Neural progenitor cell (in vitro differentiated cells): ENCODE measurements around the gene CHKA. TPM values are rescaled to one million over a fixed set of nuclear protein-coding genes. Genes with fewer than 3 reads are reported as not detected.
A peak's percentile ranks its signal among the peaks of the same experiment; 100 is the strongest.

Source experiments
- DNase-seq: peaks from one replicate; pipeline ENCODE4 v3.0.0-alpha.2; 2016; ENCODE audit warnings: low spot score
- H2AFZ ChIP-seq: fragments of 200-600 bp; sonication (generic); replicated peaks from 2 replicates; pipeline ENCODE4 v1.6.1; 2016; ENCODE audit warnings: antibody characterized with exemption
- H3F3A ChIP-seq: fragments of 200-600 bp; sonication (generic); 2 replicates; pipeline ENCODE4 v1.6.1; 2016; ENCODE audit warnings: antibody characterized with exemption, low read depth
- H3K27ac ChIP-seq: fragments of 200-600 bp; sonication (generic); 2 replicates; pipeline ENCODE4 v1.5.1; 2016; ENCODE audit warnings: mild to moderate bottlenecking
- H3K27me3 ChIP-seq: fragments of 200-600 bp; sonication (generic); 2 replicates; pipeline ENCODE4 v1.6.1; 2016; ENCODE audit warnings: mild to moderate bottlenecking, moderate library complexity
- H3K36me3 ChIP-seq: fragments of 200-600 bp; sonication (generic); 2 replicates; pipeline ENCODE4 v1.5.1; 2016
- H3K4me1 ChIP-seq: fragments of 200-600 bp; sonication (generic); 2 replicates; pipeline ENCODE4 v1.6.1; 2016; ENCODE audit warnings: mixed run types
- H3K4me2 ChIP-seq: fragments of 200-600 bp; sonication (generic); 2 replicates; pipeline ENCODE4 v1.6.1; 2016
- H3K4me3 ChIP-seq: fragments of 200-600 bp; sonication (generic); 2 replicates; pipeline ENCODE4 v1.5.1; 2016
- H3K79me2 ChIP-seq: fragments of 200-600 bp; sonication (generic); 2 replicates; pipeline ENCODE4 v1.6.1; 2016; ENCODE audit warnings: low read depth
- H3K9ac ChIP-seq: fragments of 200-600 bp; sonication (generic); 2 replicates; pipeline ENCODE4 v1.6.1; 2016
- H3K9me3 ChIP-seq: fragments of 200-600 bp; sonication (generic); 2 replicates; pipeline ENCODE4 v1.5.1; 2016; ENCODE audit warnings: low read depth
- H4K20me1 ChIP-seq: fragments of 200-600 bp; sonication (generic); 2 replicates; pipeline ENCODE4 v1.6.1; 2016; ENCODE audit warnings: low read depth
- H3K27ac Mint-ChIP-seq: 3 replicates; pipeline ENCODE4 v1.8.0; 2021; ENCODE audit warnings: mixed read lengths
- H3K27me3 Mint-ChIP-seq: 2 replicates; pipeline ENCODE4 v1.8.0; 2022; ENCODE audit warnings: low read depth, mild to moderate bottlenecking, inconsistent platforms, moderate library complexity, mixed read lengths; ENCODE audit not compliant: insufficient read depth
- H3K36me3 Mint-ChIP-seq: 3 replicates; pipeline ENCODE4 v1.8.0; 2021; ENCODE audit warnings: mixed read lengths
- H3K4me1 Mint-ChIP-seq: 3 replicates; pipeline ENCODE4 v1.8.0; 2021; ENCODE audit warnings: mixed read lengths
- H3K4me3 Mint-ChIP-seq: 3 replicates; pipeline ENCODE4 v1.8.0; 2021; ENCODE audit warnings: mild to moderate bottlenecking, moderate library complexity, mixed read lengths
- H3K9me3 Mint-ChIP-seq: 3 replicates; pipeline ENCODE4 v1.8.0; 2020; ENCODE audit warnings: mixed read lengths
- EZH2 ChIP-seq: fragments of 200-600 bp; sonication (generic); IDR thresholded peaks from 2 replicates; pipeline ENCODE4 v1.6.1; 2017; ENCODE audit warnings: antibody characterized with exemption, mild to moderate bottlenecking, moderate library complexity
- EZH2phosphoT487 ChIP-seq: fragments of 200-600 bp; sonication (generic); IDR thresholded peaks from 2 replicates; pipeline ENCODE4 v1.6.1; 2017; ENCODE audit warnings: antibody characterized with exemption
- total RNA-seq: library from RNA; depleted of rRNA; stranded (reverse); fragments of >200 nt; gene quantifications from 2 replicates; pipeline ENCODE4 v1.2.3, GENCODE V29; 2015; ENCODE audit warnings: low replicate concordance
- TF ChIP-seq, protein P1 (sequence below): fragments of 200-600 bp; sonication (generic); IDR thresholded peaks from 2 replicates; pipeline ENCODE4 v1.5.1; 2017; ENCODE audit warnings: antibody characterized with exemption, mild to moderate bottlenecking

The CHKA gene
- total RNA-seq, 1 donor from 2014 or later = 36.8 TPM

DNA sequence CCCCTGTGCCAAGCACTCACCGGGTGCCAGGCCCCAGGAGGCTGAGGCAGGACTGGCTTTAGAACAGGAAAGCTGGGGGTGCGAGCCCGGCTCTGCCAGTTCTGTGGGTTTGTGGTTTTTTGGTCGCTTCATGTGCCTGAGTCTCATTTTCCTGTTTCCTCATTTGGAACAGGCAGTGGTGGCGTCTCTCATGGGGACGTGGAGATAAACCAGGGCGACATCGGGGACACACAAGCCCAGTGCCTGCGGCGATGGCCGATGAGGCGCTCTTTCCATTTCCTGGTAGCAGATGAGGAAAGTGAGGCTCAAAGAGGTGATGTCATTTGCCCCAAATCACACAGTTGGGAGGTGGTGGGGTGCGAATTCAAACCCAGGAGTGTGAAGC, 20.8 kb upstream of the CHKA start:
- Histone ChIP-seq H3K4me2 (no peak overlapping the region), H3K36me3 (no peaks in the 10 kb centered on the region), H3K79me2 (no peaks in the 10 kb centered on the region), H3K27me3 (no peaks in the 10 kb centered on the region), H3K27ac (no peak overlapping the region), H3K9ac (no peak overlapping the region), H2AFZ (no peak overlapping the region), H3F3A (no peaks in the 10 kb centered on the region), H4K20me1 (no peaks in the 10 kb centered on the region), H3K9me3 (no peaks in the 10 kb centered on the region), H3K4me1 (no peaks in the 10 kb centered on the region), H3K4me3 (no peak overlapping the region)
- TF ChIP-seq EZH2 (no peak), EZH2phosphoT487 (no peak)
- TF ChIP-seq, protein P1, sequence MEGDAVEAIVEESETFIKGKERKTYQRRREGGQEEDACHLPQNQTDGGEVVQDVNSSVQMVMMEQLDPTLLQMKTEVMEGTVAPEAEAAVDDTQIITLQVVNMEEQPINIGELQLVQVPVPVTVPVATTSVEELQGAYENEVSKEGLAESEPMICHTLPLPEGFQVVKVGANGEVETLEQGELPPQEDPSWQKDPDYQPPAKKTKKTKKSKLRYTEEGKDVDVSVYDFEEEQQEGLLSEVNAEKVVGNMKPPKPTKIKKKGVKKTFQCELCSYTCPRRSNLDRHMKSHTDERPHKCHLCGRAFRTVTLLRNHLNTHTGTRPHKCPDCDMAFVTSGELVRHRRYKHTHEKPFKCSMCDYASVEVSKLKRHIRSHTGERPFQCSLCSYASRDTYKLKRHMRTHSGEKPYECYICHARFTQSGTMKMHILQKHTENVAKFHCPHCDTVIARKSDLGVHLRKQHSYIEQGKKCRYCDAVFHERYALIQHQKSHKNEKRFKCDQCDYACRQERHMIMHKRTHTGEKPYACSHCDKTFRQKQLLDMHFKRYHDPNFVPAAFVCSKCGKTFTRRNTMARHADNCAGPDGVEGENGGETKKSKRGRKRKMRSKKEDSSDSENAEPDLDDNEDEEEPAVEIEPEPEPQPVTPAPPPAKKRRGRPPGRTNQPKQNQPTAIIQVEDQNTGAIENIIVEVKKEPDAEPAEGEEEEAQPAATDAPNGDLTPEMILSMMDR = no peak
- no peak overlapping the region for H3K4me3 Mint-ChIP-seq
- no peaks in the 10 kb centered on the region for H3K9me3 Mint-ChIP-seq
- H3K27me3 Mint-ChIP-seq = peaks cover 4% of the 10 kb centered on the region
- H3K27ac Mint-ChIP-seq = no peak overlapping the region
- no peak for DNase-seq
- peaks cover 31% of the 10 kb centered on the region for H3K4me1 Mint-ChIP-seq
- H3K36me3 Mint-ChIP-seq = no peaks in the 10 kb centered on the region

DNA sequence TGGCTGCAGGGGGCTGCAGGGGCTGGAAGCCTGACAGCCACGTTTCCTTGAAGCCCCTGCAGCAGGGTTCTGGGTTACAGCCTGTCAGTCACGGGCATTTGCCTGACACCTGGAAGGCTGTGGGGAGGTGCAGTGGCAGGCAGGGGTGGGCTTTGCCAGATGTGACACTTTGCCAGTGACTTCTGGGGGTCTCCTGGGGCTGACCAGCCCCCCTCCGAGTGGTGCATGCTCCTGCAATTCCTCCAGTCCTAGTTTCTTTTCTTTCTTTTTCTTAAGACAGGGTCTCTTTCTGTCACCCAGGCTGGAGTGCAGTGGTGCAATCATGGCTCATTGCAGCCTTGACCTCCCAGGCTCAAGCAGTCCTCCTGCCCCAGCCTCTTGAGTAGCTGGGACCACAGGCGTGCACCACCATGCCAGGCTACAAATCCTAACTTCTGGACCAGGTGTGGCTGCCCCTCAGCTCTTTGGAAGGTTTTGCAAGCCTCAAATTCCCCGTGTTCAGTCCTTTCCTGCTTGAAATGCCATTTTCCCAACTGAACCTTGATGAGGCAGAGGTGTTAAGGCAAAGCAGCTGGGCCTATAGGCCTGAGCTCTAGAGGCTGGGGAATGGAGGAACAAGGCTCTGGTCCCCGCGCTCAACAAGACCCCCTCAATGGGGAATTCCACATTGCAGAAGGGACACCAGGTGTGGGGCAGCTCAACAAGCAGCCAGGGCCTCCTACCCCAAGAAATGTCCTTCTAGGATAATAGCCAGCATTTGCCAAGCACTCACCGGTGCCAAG, 20.2 kb upstream of the CHKA start:
- Mint-ChIP-seq H3K4me1 (peaks cover 30% of the 10 kb centered on the region), H3K4me3 (no peak overlapping the region), H3K27me3 (peaks cover 4% of the 10 kb centered on the region), H3K27ac (peak overlapping the region; percentile 29), H3K36me3 (no peaks in the 10 kb centered on the region), H3K9me3 (peaks cover 3% of the 10 kb centered on the region)
- Histone ChIP-seq H3K4me3 (no peak overlapping the region), H3K27me3 (no peaks in the 10 kb centered on the region), H3K4me1 (no peaks in the 10 kb centered on the region), H3K79me2 (no peaks in the 10 kb centered on the region), H3K36me3 (no peaks in the 10 kb centered on the region), H3F3A (no peaks in the 10 kb centered on the region), H3K4me2 (no peak overlapping the region), H2AFZ (no peak overlapping the region), H3K9me3 (no peaks in the 10 kb centered on the region), H3K27ac (no peak overlapping the region), H4K20me1 (no peaks in the 10 kb centered on the region), H3K9ac (no peak overlapping the region)
- DNase-seq = no peak
- TF ChIP-seq, protein P1 = no peak
- TF ChIP-seq EZH2phosphoT487 (no peak), EZH2 (no peak)

DNA sequence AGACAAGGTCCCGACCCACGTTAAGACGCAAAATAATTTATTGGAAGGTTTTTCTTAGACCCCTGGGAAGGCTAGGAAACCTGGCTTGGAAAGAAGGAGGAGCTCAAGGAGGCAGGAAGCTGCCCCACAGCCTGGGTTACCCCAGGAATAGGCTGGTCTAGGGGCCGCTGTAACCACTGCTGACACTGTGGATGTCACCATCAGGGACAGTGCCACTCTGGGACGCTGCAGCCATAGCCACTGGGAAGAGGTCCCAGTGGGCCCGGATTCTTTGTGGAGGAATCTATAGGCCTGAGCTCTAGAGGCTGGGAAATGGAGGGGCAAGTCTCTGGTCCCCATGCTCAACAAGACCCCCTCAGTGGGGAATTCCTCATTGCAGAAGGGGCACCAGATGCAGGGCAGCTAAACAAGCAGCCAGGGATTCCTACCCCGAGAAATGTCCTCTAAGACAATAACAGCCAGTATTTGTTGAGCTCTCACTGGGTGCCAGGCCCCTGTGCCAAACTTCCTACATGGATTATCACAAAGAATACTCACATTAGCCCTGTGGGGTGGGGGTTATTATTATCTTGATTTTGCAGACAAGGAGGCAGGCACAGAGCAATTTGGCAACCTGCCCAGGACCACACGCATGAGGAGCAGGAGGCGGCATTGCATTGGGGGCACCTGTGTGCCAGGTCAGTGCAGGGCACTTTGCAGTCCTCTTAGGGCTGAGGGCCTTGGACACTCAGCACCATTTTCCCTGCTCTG, 19.5 kb upstream of the CHKA start:
- H4K20me1 ChIP-seq = no peaks in the 10 kb centered on the region
- no peak overlapping the region for H3K9ac ChIP-seq
- H3K4me1 ChIP-seq = no peaks in the 10 kb centered on the region
- Mint-ChIP-seq H3K4me3 (no peak overlapping the region), H3K4me1 (peaks cover 26% of the 10 kb centered on the region), H3K36me3 (peaks cover 2% of the 10 kb centered on the region), H3K9me3 (peaks cover 9% of the 10 kb centered on the region), H3K27me3 (peaks cover 4% of the 10 kb centered on the region), H3K27ac (peak overlapping the region; percentile 33)
- no peak for DNase-seq
- no peaks in the 10 kb centered on the region for H3F3A ChIP-seq
- H3K4me3 ChIP-seq = no peak overlapping the region
- no peaks in the 10 kb centered on the region for H3K27me3 ChIP-seq
- no peak overlapping the region for H3K4me2 ChIP-seq
- no peak overlapping the region for H2AFZ ChIP-seq
- H3K9me3 ChIP-seq = no peaks in the 10 kb centered on the region
- TF ChIP-seq, protein P1 = no peak
- TF ChIP-seq EZH2 (no peak), EZH2phosphoT487 (no peak)
- no peaks in the 10 kb centered on the region for H3K79me2 ChIP-seq
- H3K36me3 ChIP-seq = no peaks in the 10 kb centered on the region
- H3K27ac ChIP-seq = no peak overlapping the region
